HepG2 (cell line): ENCODE data around the gene ASXL1.

ENCODE experiments used
- DPF2 ChIP-seq: sonication (generic); formaldehyde crosslinking; IDR thresholded peaks from 2 replicates; pipeline ENCODE4 v1.4.0; 2020; ENCODE audit warnings: mild to moderate bottlenecking, low read depth, missing genetic modification reagents, borderline replicate concordance
- KLF16 ChIP-seq, 2 experiments: sonication (generic) in 1 of 2; formaldehyde crosslinking in 1 of 2; IDR thresholded peaks; 2 replicates each; pipeline versions ENCODE4 v1.6.1 to v1.8.0; 2016 to 2023; ENCODE audit warnings: missing genetic modification reagents in 2 of 2, missing compliant biosample characterization in 1 of 2
- PPARG ChIP-seq: conservative IDR thresholded peaks from 2 replicates; pipeline ENCODE4 v1.6.1; 2016; ENCODE audit warnings: missing biosample characterization, missing genetic modification reagents
- ZNF720 ChIP-seq: sonication (generic); formaldehyde crosslinking; IDR thresholded peaks from 2 replicates; pipeline ENCODE4 v1.4.0; 2020; ENCODE audit warnings: missing genetic modification reagents
- TF ChIP-seq, protein P1 (sequence below): sonication (generic); formaldehyde crosslinking; IDR thresholded peaks from 2 replicates; pipeline ENCODE4 v1.8.1; 2023; ENCODE audit warnings: mild to moderate bottlenecking, missing genetic modification reagents, borderline replicate concordance

DNA sequence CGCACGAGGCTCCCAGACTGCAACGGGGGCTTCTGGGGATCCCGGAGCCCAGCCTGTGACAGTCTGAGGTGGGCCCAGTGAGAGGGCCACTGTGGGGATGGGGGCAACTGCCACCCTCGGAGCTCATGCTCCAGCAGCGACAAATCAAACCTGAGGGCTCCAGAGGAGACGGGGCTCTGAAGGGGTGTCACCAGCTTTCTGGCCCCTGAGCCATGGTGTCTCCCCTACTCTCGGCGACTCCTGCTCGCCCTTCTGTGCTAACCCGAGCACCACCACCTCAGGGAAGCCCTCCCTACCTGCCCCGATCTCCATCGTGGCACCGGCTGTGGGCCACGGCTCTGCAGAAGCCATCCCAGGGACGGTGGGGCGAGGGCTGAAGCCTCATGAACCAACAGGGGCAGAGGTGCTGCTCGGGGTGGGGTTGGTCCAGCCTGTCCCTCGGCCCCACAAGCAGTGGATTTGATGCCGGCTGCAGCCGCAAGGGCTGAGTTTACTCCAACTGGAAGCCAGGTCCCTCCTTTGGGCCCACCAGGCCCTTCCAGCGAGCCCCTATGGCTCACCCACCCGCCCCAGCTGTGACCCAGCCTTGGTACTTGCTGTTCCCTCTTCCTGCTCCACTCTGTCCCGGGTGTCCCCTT, 102.7 kb downstream of the ASXL1 start:
- no peak for TF ChIP-seq ZNF720 (CRISPR knock-in tag)
- TF ChIP-seq PPARG = no peak
- TF ChIP-seq, protein P1, sequence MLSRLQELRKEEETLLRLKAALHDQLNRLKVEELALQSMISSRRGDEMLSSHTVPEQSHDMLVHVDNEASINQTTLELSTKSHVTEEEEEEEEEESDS (CRISPR knock-in tag) = no peak
- TF ChIP-seq KLF16 (CRISPR knock-in tag; IDR thresholded peaks at IDR 0.05) = no peak
- no peak for TF ChIP-seq DPF2 (CRISPR knock-in tag)
